GM12878 (cell line): ENCODE results near the gene ATP2A2. TPM values are rescaled to one million over a fixed set of nuclear protein-coding genes. Genes with fewer than 3 reads are reported as not detected.

ENCODE experiments used
- ATAC-seq: fragments of 200-7000 bp; cut with Tn5 transposase; 3 replicates; pipeline ENCODE4 v1.9.1; 2020; ENCODE audit warnings: mild to moderate bottlenecking, moderate library complexity
- BruUV-seq: library from RNA; stranded (reverse); fragments of 400-500 nt; replicated peaks from 2 replicates; lab custom pipeline; 2021; lab: Mats Ljungman, UMichigan
- CTCF ChIA-PET: fragments of 300-600 bp; sonication (Branson Sonifier 250); formaldehyde crosslinking; extraction: SDS; loops from one replicate; lab custom pipeline; 2021; ENCODE audit warnings: inconsistent platforms; lab: Yijun Ruan, JAX
- POLR2A ChIA-PET: fragments of 350-600 bp; formaldehyde crosslinking; extraction: SDS; loops from one replicate; lab custom pipeline; 2021; ENCODE audit warnings: inconsistent platforms; lab: Charles Lee
- RAD21 ChIA-PET: fragments of 300-600 bp; sonication (Branson Sonifier 250); formaldehyde crosslinking; loops from one replicate; lab custom pipeline; 2023; ENCODE audit warnings: antibody characterized with exemption; ENCODE audit not compliant: unreplicated experiment; lab: Charles Lee
- SMC1A ChIA-PET: fragments of 300-600 bp; sonication (Branson Sonifier 250); formaldehyde crosslinking; loops from one replicate; lab custom pipeline; 2023; ENCODE audit not compliant: unreplicated experiment, uncharacterized antibody; lab: Charles Lee
- DNase-seq: peaks from one replicate; pipeline ENCODE4 v3.0.0-alpha.2; 2011; ENCODE audit warnings: low read depth, low spot score
- FAIRE-seq: peaks from 3 replicates; lab custom pipeline; 2011; peaks lifted over from hg19 to GRCh38; lab: Jason Lieb, UNC
- H2AFZ ChIP-seq: 2 replicates; pipeline ENCODE4 v1.6.0; 2011; ENCODE audit warnings: low read depth, low read length, control low read depth; ENCODE audit not compliant: control insufficient read depth
- H3K27ac ChIP-seq: 2 replicates; pipeline ENCODE4 v1.5.1; 2011; ENCODE audit warnings: control low read depth; ENCODE audit not compliant: control insufficient read depth, insufficient read depth
- H3K27me3 ChIP-seq, 2 experiments: replicated peaks in 1 of 2; 2 replicates each; pipeline versions ENCODE4 v1.6.0 to v1.6.1; 2011; ENCODE audit warnings: low read length in 1 of 2; ENCODE audit not compliant: control insufficient read depth in 2 of 2, insufficient read depth in 2 of 2
- H3K36me3 ChIP-seq, 2 experiments: 2 replicates each; pipeline ENCODE4 v1.5.1; 2011; ENCODE audit warnings: low read length in 1 of 2; ENCODE audit not compliant: control insufficient read depth in 2 of 2, insufficient read depth in 2 of 2
- H3K4me1 ChIP-seq: 2 replicates; pipeline ENCODE4 v1.6.1; 2011; ENCODE audit warnings: mild to moderate bottlenecking, low read length, moderate library complexity, mixed read lengths; ENCODE audit not compliant: control insufficient read depth, insufficient read depth
- H3K4me2 ChIP-seq: 2 replicates; pipeline ENCODE4 v1.6.0; 2011; ENCODE audit warnings: control low read depth; ENCODE audit not compliant: control insufficient read depth, insufficient read depth
- H3K4me3 ChIP-seq: fragments of 200-600 bp; sonication (generic); 2 replicates; pipeline ENCODE4 v1.5.1; 2016
- H3K79me2 ChIP-seq: 2 replicates; pipeline ENCODE4 v1.6.0; 2011; ENCODE audit warnings: low read length; ENCODE audit not compliant: control insufficient read depth, insufficient read depth
- H3K9ac ChIP-seq: 2 replicates; pipeline ENCODE4 v1.8.0; 2011; ENCODE audit warnings: low read length, control low read depth, mixed read lengths; ENCODE audit not compliant: control insufficient read depth, insufficient read depth
- H3K9me3 ChIP-seq: replicated peaks from 3 replicates; pipeline ENCODE4 v1.5.1; 2011; ENCODE audit warnings: mild to moderate bottlenecking, low read length; ENCODE audit not compliant: control insufficient read depth, insufficient read depth
- H4K20me1 ChIP-seq: 2 replicates; pipeline ENCODE4 v1.6.0; 2011; ENCODE audit not compliant: control insufficient read depth, insufficient read depth
- BRCA1 ChIP-seq: IDR thresholded peaks from 2 replicates; pipeline ENCODE4 v1.6.1; 2011; ENCODE audit warnings: low read depth, low read length, improper control_type of control experiment
- CUX1 ChIP-seq: IDR thresholded peaks from 2 replicates; pipeline ENCODE4 v1.6.1; 2012; ENCODE audit warnings: improper control_type of control experiment, low read depth, low read length; ENCODE audit not compliant: insufficient replicate concordance
- EGR1 ChIP-seq, 2 experiments: IDR thresholded peaks; 1 replicate in 1 of 2; 2 replicates in 1 of 2; pipeline ENCODE4 v1.6.1; 2011 to 2012; ENCODE audit warnings: low read depth in 2 of 2, low read length in 2 of 2, borderline replicate concordance in 1 of 2, mild to moderate bottlenecking in 1 of 2, moderate library complexity in 1 of 2
- HDGF ChIP-seq: fragments of 450-650 bp; IDR thresholded peaks from 2 replicates; pipeline ENCODE4 v1.6.1; 2016; ENCODE audit warnings: antibody characterized with exemption
- JUND ChIP-seq: IDR thresholded peaks from 2 replicates; pipeline ENCODE4 v1.6.1; 2012; ENCODE audit warnings: low read depth, mild to moderate bottlenecking, low read length, improper control_type of control experiment, moderate library complexity
- KDM1A ChIP-seq: fragments of 200-600 bp; sonication (generic); IDR thresholded peaks from 2 replicates; pipeline ENCODE4 v1.6.1; 2016; ENCODE audit warnings: borderline replicate concordance
- LARP7 ChIP-seq: fragments of 450-650 bp; IDR thresholded peaks from 2 replicates; pipeline ENCODE4 v1.6.1; 2017; ENCODE audit warnings: mild to moderate bottlenecking
- NFIC ChIP-seq: IDR thresholded peaks from 2 replicates; pipeline ENCODE4 v1.6.1; 2012; ENCODE audit warnings: low read depth, mild to moderate bottlenecking, inconsistent platforms, low read length, moderate library complexity
- PAX5 ChIP-seq: IDR thresholded peaks from 2 replicates; pipeline ENCODE4 v1.6.1; 2011; ENCODE audit warnings: low read depth, low read length, borderline replicate concordance
- PKNOX1 ChIP-seq: fragments of 450-650 bp; IDR thresholded peaks from 2 replicates; pipeline ENCODE4 v1.6.1; 2016; ENCODE audit warnings: mild to moderate bottlenecking
- POLR2AphosphoS2 ChIP-seq: IDR thresholded peaks from 2 replicates; pipeline ENCODE4 v1.6.1; 2011; ENCODE audit warnings: low read depth, mild to moderate bottlenecking, low read length, improper control_type of control experiment, moderate library complexity
- RELA ChIP-seq: fragments of 450-650 bp; IDR thresholded peaks from 2 replicates; pipeline ENCODE4 v1.8.0; 2014; ENCODE audit warnings: borderline replicate concordance; ENCODE audit not compliant: partially characterized antibody
- SMAD5 ChIP-seq: IDR thresholded peaks from 2 replicates; pipeline ENCODE4 v1.6.1; 2016; ENCODE audit warnings: antibody characterized with exemption, low read depth
- SRF ChIP-seq, 2 experiments: IDR thresholded peaks; 2 replicates each; pipeline ENCODE4 v1.6.1; 2011; ENCODE audit warnings: low read depth in 2 of 2, low read length in 2 of 2, mild to moderate bottlenecking in 1 of 2, moderate library complexity in 1 of 2
- SUZ12 ChIP-seq: fragments of 200-600 bp; sonication (generic); IDR thresholded peaks from one replicate; pipeline ENCODE4 v1.6.1; 2018; ENCODE audit warnings: antibody characterized with exemption, mild to moderate bottlenecking; ENCODE audit not compliant: unreplicated experiment
- USF2 ChIP-seq: IDR thresholded peaks from 2 replicates; pipeline ENCODE4 v1.6.1; 2011; ENCODE audit warnings: low read depth, low read length, improper control_type of control experiment, borderline replicate concordance
- YBX1 ChIP-seq: fragments of 450-650 bp; IDR thresholded peaks from 2 replicates; pipeline ENCODE4 v1.6.1; 2016; ENCODE audit warnings: antibody characterized with exemption
- YY1 ChIP-seq: IDR thresholded peaks from 2 replicates; pipeline ENCODE4 v1.6.1; 2011; ENCODE audit warnings: low read depth, mild to moderate bottlenecking, low read length
- ZNF384 ChIP-seq: IDR thresholded peaks from 2 replicates; pipeline ENCODE4 v1.6.1; 2012; ENCODE audit warnings: low read depth, mild to moderate bottlenecking, low read length, improper control_type of control experiment, borderline replicate concordance
- ZNF622 ChIP-seq: fragments of 450-650 bp; IDR thresholded peaks from 2 replicates; pipeline ENCODE4 v1.6.1; 2017; ENCODE audit warnings: mild to moderate bottlenecking, inconsistent platforms
- WGBS: methylation state at CpG from one replicate; pipeline ENCODE4 v1.1.6; 2016; ENCODE audit warnings: low lambda C conversion rate; ENCODE audit not compliant: insufficient replicate concordance, insufficient coverage; ENCODE audit errors: missing lambda C conversion rate; 5-methylcytosine and 5-hydroxymethylcytosine counted together
- in situ Hi-C: fragments of 300-500 bp; cut with MboI; formaldehyde crosslinking; loops from 9 replicates; pipeline ENCODE4 v1.14.3; 2018; ENCODE audit warnings: mixed read lengths
- intact Hi-C: fragments of 100-400 bp; cut with micrococcal nuclease; formaldehyde crosslinking; loops from one replicate; pipeline ENCODE4 v1.14.2; 2022; ENCODE audit not compliant: unreplicated experiment
- polyA plus RNA-seq, 11 experiments: library from polyadenylated mRNA; depleted of rRNA in 4 of 11; unstranded in 6 of 11; stranded (reverse) in 5 of 11; fragments of >200 nt; fragmentation: Nextera tagmentation in 4 of 11; fragmentation: Illumina TruSeq in 1 of 11; extraction: Ambion mirVana in 4 of 11; extraction: Trizol in 1 of 11; gene quantifications; 1 replicate in 1 of 11; 2 replicates in 10 of 11; pipeline versions ENCODE4 v1.2.1 to v1.2.3, GENCODE V29; 2011 to 2016; ENCODE audit warnings: inconsistent platforms in 2 of 11, missing spikeins in 2 of 11, low read depth in 1 of 11
- total RNA-seq, 4 experiments: library from RNA; depleted of rRNA in 3 of 4; stranded (reverse); fragments of >200 nt in 3 of 4; fragmentation: Illumina TruSeq in 1 of 4; extraction: Trizol in 1 of 4; gene quantifications; 2 replicates each; pipeline versions ENCODE4 v1.2.1 to v1.2.3, GENCODE V29; 2013 to 2021

ATP2A2 gene
- total and polyA plus RNA-seq, 10 of the 15 experiments (the other 5 are each of a cell fraction or from before 2014, with no cell fraction given) = 3.7 to 133 (median 34.4) TPM

GRCh38 chr12:110249105-110249504, 31.9 kb upstream of the ATP2A2 start:
- H3K27ac ChIP-seq = no peak overlapping the region
- no peak overlapping the region for H3K9ac ChIP-seq
- ChIA-PET CTCF (interaction anchor here (1.2 to 1.9 kb wide), 3 partner anchors 9 to 150 kb away, joined by 3 to 6 read pairs (median 4); no protein-coding TSS in a partner anchor), RAD21 (interaction anchor here (0.5 to 1.5 kb wide), 2 partner anchors 9 to 64 kb away, joined by 3 read pairs; no protein-coding TSS in a partner anchor), POLR2A (no interaction called here), SMC1A (interaction anchor here (0.7 kb wide), 1 partner anchor 150 kb away, joined by 4 read pairs; no protein-coding TSS in a partner anchor)
- H3K27me3 ChIP-seq = no peaks in the 10 kb centered on the region
- peaks cover 5% of the 10 kb centered on the region; the same call in 1 of the 2 replicates for H3K4me1 ChIP-seq
- H3K79me2 ChIP-seq = no peaks in the 10 kb centered on the region
- in situ Hi-C loops (no loop called here), intact Hi-C loops (no loop called here)
- WGBS = 18% methylated on average over 4 of the region's 4 CpGs
- H3K4me2 ChIP-seq = no peak overlapping the region
- no peaks in the 10 kb centered on the region for H3K36me3 ChIP-seq
- H4K20me1 ChIP-seq = no peaks in the 10 kb centered on the region
- ATAC-seq (no peak), FAIRE-seq (no peak), DNase-seq (no peak)
- H3K4me3 ChIP-seq = no peak overlapping the region
- no peaks in the 10 kb centered on the region for H3K9me3 ChIP-seq
- no TSS peak for BruUV-seq
- TF ChIP-seq POLR2AphosphoS2 (no peak), ZNF384 (no peak), BRCA1 (no peak), ZNF622 (no peak), YY1 (no peak), USF2 (no peak), NFIC (no peak), LARP7 (no peak), KDM1A (no peak), SRF (IDR thresholded peaks at IDR 0.05; ENCODE audit: low read depth in 2 of 2, low read length in 2 of 2) (no peak), HDGF (no peak), JUND (no peak), RELA (no peak), SMAD5 (no peak), YBX1 (no peak), EGR1 (IDR thresholded peaks at IDR 0.05; ENCODE audit: borderline replicate concordance in 1 of 2, low read depth in 2 of 2, low read length in 2 of 2) (no peak), PAX5 (no peak), SUZ12 (no peak), PKNOX1 (no peak), CUX1 (no peak)
- H2AFZ ChIP-seq = no peak overlapping the region
